Adipose tissue (tissue), 3 donors: ENCODE data around the gene SSC5D. TPM values are rescaled to one million over a fixed set of nuclear protein-coding genes. Genes with fewer than 3 reads are reported as not detected.

ENCODE experiments used
- H3K27ac ChIP-seq: one replicate; pipeline ENCODE4 v1.5.1; 2013; ENCODE audit warnings: low read depth, low read length
- WGBS, 3 donors: extraction: QIAGEN DNeasy Blood & Tissue Kit; methylation state at CpG; one replicate each; pipeline ENCODE4 v1.1.7; 2013; 5-methylcytosine and 5-hydroxymethylcytosine counted together
- polyA plus RNA-seq, 3 donors: library from polyadenylated mRNA; stranded (reverse); fragments of 200-250 nt; gene quantifications; one replicate each; pipeline ENCODE4 v1.2.3, GENCODE V29; 2013
- donor health status: healthy with polysubstance abuse.
- donor health status: Bipolar disorder and iron deficiency.
- donor health status: healthy.

The SSC5D gene
- polyA plus RNA-seq, 3 donors = 0.28 to 9.4 (median 3.9) TPM

DNA sequence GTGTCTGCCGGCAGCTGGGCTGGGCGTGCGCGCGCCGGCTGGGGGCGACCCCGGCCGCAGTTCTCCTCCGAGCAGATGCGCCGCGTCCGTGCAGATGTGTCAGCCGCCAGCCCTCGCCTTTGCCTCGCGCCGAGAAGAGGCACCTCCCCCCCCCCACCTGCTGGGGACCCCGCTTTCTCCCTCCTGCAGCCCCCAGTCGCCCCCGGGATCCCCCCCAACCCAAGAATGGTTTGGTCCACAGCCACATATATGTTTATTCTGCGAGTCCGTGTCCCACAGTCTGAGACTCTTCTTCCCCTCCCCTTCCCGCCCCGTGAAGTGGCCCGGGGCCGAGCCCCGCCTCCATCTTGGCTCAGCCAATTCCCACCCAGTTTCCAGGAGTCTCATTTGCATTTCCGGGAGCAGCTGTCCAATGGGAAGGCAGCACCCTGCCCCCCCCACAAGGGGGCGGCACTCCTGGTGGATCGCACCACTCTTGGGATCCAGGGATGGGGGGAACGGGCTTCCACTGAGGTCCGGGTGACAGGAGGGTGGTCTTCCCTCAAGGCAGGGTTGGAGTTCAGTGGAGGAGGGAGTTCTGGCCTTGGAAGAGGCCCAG is 35.4 kb upstream of the SSC5D start:
- 18 to 19% (median 18%) methylated on average over 21 to 34 of the region's 34 CpGs for whole genome bisulfite sequencing, 3 donors
- no peak overlapping the region for H3K27ac ChIP-seq

- 90 to 92% (median 92%) methylated on average over 12 of the region's 12 CpGs for WGBS, 3 donors
- no peak overlapping the region for H3K27ac ChIP-seq
Observed at GRCh38 chr19:55453511-55454260, 34.5 kb upstream of the SSC5D start.

DNA sequence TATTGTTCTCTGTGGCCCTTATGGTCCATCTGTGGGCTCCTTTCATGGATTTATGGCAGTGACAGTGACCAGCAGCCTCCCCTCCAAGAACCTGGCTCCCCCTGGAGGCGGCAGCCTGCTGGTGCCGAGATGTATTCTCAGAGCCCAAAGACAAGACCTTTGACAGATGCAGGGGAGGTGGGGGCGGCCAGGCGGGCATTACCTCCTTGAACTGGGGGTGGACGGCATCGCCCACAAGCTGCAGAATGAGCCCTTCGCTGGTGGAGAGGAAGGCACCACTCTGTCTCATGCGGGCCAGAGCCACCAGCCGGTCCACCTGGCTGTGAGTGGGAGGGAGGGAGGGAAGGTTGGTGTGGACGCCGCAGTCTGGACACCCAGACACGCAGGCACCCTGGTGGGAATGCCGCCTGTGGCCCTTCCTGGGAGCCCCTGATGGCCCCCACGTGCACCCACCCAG is 33.4 kb upstream of the SSC5D start:
- WGBS, 3 donors = 79 to 89% (median 83%) methylated on average over 12 to 14 of the region's 14 CpGs
- H3K27ac ChIP-seq = no peak overlapping the region

GRCh38 chr19:55455576-55456235 is 32.5 kb upstream of the SSC5D start:
- 86 to 90% (median 87%) methylated on average over 10 to 11 of the region's 11 CpGs for WGBS, 3 donors
- no peak overlapping the region for H3K27ac ChIP-seq

GRCh38 chr19:55456347-55456746 is 31.9 kb upstream of the SSC5D start:
- WGBS, 3 donors = 78 to 91% (median 87%) methylated on average over 14 of the region's 14 CpGs
- H3K27ac ChIP-seq = no peak overlapping the region

DNA sequence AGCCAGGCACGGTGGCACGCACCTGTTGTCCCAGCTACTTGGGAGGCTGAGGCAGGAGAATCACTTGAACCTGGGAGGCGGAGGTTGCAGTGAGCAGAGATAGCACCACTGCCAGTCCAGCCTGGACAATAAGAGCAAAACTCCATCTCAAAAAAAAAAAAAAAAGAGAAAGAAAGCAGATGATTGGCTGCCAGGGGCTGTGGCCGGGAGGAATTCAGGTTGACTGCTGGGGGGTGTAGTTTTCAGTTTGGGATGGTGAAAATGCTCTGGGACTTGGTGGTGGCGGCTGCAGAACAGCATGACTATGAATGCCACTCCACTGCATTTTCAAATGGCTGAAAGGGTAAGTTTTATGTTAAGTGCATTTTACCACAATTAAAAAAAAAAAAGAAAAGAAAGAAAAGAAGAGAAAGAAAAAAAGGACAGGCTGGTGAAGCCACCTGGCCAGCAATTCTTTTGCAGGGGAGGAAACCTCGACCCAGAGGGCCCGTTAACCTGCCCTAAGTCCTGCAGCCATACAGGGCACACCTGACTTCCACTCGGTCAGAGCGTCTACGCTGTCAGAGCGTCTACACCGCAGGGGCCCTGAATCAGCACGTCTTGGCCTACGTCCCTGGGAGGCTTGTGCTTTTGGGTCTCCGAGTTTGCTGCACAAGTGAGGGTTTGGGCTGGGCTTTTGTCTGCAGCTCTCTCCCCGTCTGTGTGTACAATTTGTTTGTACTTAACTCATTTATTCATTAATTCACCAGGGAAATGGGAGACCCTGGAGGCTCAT is 30.4 kb upstream of the SSC5D start:
- 84 to 88% (median 87%) methylated on average over 16 of the region's 16 CpGs for WGBS, 3 donors
- H3K27ac ChIP-seq = no peak overlapping the region

GRCh38 chr19:55459551-55459949 is 28.7 kb upstream of the SSC5D start:
- WGBS, 3 donors = 56 to 63% (median 58%) methylated on average over 8 of the region's 8 CpGs
- no peak overlapping the region for H3K27ac ChIP-seq

DNA sequence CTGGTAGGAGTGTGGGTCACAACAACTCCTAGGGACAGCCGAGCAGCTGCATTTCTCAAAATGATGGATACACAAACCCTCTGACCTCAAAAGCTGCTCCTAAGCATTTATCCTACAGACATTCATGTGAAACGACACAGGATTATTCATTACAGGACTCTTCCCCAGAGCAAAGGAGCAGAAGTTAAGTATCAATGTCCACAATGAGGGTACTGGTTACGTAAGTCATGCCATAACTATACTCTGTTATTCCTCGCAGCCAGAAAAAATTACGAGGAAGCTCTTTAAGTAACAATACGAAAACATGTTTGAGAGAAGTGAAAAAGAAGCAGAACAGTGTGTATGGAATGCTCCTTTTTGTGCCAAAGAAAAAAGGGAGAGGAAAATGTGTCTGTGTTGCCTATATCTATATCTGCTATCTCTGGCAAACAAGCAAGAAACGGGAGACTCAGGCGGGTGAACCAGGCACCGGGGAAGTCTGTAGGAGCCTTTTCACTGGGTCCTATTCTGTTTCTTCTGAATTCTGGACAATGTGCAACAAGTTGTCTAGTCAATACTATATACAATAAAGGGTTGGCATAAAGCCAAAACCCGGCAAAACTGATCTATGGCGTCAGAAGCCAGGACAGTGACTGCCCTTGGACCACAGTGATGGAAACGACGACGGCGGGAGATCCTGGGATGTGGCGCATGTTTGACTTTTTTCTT is 28.1 kb upstream of the SSC5D start:
- no peak overlapping the region for H3K27ac ChIP-seq
- WGBS, 3 donors = 21 to 32% (median 31%) methylated on average over 16 of the region's 16 CpGs

GRCh38 chr19:55460670-55461258 is 27.5 kb upstream of the SSC5D start:
- peak overlapping the region; percentile 62 for H3K27ac ChIP-seq
- 4 to 16% (median 10%) methylated on average over 15 to 24 of the region's 24 CpGs for WGBS, 3 donors

GRCh38 chr19:55461259-55461973 is 26.8 kb upstream of the SSC5D start, which contains the start of gene ISOC2:
Gene ISOC2, minus strand, starts transcription at chr19:55461642. Its CDS starts 5,156 bp downstream, at chr19:55456486.
- peak within 1 kb of the TSS; percentile 62 for H3K27ac ChIP-seq
- 1% methylated on average over 54 of the region's 54 CpGs for WGBS, 3 donors

DNA sequence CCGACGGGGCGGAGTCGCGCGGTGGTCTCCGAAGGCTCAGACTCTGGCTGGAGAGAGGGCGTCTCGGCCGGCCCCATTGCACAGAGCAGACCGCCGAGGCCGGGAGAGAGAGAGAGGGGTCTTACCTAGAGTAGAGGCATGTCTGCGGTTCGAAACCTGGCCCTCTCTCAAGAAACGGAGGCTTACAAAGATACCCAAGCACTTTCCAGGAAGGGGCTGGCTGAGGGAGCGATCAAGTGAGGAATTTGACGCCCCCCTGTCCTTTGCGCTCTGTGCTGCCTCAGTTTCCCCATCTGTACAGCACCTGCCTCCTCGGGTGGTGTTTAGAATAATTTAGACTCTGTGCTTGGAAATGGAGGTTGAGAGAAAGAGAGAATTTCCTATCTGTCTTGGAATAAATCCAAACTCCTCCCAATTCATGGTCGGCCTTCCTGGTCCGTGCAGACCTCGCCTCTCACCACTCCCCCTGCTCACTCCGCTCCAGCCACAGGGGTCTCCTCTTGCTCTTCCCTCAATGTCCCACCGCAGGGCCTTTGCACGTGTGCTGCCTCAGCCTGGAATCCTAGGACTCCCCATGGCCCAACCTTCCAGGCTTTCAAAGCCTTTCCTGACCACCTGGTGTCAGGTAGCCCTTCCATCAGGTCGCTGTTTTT is 26.1 kb upstream of the SSC5D start:
- no peak overlapping the region for H3K27ac ChIP-seq
- WGBS, 3 donors = 8 to 12% (median 11%) methylated on average over 27 of the region's 27 CpGs

GRCh38 chr19:55462722-55463121 is 25.5 kb upstream of the SSC5D start:
- no peak overlapping the region for H3K27ac ChIP-seq
- WGBS, 3 donors = 80 to 88% (median 86%) methylated on average over 11 of the region's 11 CpGs

DNA sequence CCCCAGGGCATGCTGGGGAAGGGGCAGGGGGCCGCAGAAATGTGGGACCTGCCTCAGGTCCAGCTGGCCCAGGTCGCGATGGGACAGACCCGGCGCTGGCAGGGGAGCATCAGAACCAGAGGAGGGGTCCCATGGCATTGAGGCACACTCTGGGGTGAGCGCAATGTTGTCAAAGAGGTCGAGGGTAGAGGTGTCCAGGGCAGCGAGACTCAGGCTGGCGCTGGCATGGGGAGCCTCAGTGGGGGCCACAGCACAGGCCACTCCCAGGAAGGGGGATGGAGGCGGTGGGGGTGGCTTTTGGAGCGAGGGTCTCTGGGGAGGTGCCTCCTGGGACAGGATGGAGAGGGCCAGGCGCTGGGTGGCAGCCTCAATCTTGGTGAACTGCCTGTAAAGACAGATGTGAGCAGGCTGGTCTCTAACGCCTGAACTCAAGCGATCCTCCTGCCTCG is 24.6 kb upstream of the SSC5D start:
- WGBS, 3 donors = 69 to 78% (median 75%) methylated on average over 14 to 15 of the region's 15 CpGs
- no peak overlapping the region for H3K27ac ChIP-seq

DNA sequence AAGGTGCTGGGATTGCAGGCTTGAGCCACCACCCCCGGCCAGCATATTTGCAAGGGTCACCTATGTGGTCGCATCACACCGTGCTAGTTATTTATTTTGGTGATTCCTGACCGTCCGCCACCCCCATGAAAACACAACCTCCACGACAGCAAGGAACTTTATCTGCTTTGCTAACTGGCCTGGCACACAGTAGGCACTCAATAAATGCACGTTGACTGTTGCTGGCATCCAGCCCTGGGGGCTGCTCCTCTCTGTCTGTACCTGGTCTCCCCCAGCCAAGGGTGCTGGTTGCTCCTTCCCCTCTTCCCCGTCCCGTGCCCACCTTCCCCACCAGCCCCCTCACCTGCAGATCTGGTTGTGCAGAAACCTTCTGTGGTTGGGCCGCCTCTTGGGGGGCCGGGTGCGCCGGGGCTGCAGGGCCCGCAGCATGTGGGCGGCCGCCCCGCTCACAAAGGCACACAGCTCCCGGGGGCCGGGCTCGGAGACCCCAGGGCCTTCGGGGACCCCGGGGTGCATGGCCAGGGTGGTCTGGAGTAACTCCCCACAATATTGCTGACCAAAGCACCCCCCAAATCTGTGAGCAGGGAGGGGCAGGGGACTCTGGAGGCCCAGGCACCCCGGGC is 24.1 kb upstream of the SSC5D start:
- no peak overlapping the region for H3K27ac ChIP-seq
- WGBS, 3 donors = 70 to 78% (median 77%) methylated on average over 23 of the region's 23 CpGs

DNA sequence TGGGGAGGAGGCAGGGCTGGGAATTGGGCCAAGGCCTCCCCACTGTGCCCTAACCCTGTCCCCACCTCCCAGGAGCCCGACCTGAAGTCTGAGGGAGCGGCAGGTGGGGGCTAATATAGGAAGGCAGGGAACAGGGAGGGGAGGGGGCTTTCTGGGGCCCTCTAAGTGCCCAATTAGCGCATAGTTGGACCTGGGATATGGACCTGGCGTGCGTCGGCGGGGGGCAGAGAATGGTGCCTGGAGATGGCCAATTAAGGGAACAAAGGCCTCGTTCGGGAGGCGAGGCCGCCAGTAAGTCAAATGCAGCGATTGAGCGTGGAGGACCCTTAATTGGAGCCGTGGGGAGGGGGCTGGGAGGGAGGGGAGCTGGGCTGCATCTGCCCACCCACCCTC is 23.6 kb upstream of the SSC5D start, which contains the start of gene C19orf85:
Gene C19orf85, minus strand, starts transcription at position 90 of the 393 bp plus-strand sequence. CDS start 197 bp downstream, outside the sequence.
- no peak within 1 kb of the TSS for H3K27ac ChIP-seq
- 61 to 79% (median 71%) methylated on average over 14 of the region's 14 CpGs for WGBS, 3 donors
